Rectal smooth muscle tissue (tissue), 1 donor: ENCODE results near the gene ILF3.
A peak's percentile ranks its signal among the peaks of the same experiment; 100 is the strongest.

ENCODE experiments used
- H3K27ac ChIP-seq: one replicate; pipeline ENCODE4 v1.7.0; 2013; ENCODE audit warnings: low read depth, low read length, inconsistent platforms
- H3K27me3 ChIP-seq: one replicate; pipeline ENCODE4 v1.7.0; 2013; ENCODE audit warnings: low read length; ENCODE audit not compliant: control insufficient read depth, insufficient read depth
- H3K36me3 ChIP-seq: one replicate; pipeline ENCODE4 v1.7.0; 2013; ENCODE audit warnings: low read length; ENCODE audit not compliant: control insufficient read depth, insufficient read depth
- H3K4me1 ChIP-seq: one replicate; pipeline ENCODE4 v1.7.0; 2013; ENCODE audit warnings: low read length; ENCODE audit not compliant: control insufficient read depth, insufficient read depth
- H3K4me3 ChIP-seq: one replicate; pipeline ENCODE4 v1.7.0; 2013; ENCODE audit warnings: low read length
- H3K9ac ChIP-seq: one replicate; pipeline ENCODE4 v1.7.0; 2013; ENCODE audit warnings: low read length

The ILF3 gene

GRCh38 chr19:10694706-10695307, 40.7 kb downstream of the ILF3 start:
- Histone ChIP-seq H3K27ac (no peak overlapping the region), H3K27me3 (no peaks in the 10 kb centered on the region), H3K4me1 (no peaks in the 10 kb centered on the region), H3K4me3 (no peak overlapping the region), H3K9ac (no peak overlapping the region), H3K36me3 (peaks cover 15% of the 10 kb centered on the region)

DNA sequence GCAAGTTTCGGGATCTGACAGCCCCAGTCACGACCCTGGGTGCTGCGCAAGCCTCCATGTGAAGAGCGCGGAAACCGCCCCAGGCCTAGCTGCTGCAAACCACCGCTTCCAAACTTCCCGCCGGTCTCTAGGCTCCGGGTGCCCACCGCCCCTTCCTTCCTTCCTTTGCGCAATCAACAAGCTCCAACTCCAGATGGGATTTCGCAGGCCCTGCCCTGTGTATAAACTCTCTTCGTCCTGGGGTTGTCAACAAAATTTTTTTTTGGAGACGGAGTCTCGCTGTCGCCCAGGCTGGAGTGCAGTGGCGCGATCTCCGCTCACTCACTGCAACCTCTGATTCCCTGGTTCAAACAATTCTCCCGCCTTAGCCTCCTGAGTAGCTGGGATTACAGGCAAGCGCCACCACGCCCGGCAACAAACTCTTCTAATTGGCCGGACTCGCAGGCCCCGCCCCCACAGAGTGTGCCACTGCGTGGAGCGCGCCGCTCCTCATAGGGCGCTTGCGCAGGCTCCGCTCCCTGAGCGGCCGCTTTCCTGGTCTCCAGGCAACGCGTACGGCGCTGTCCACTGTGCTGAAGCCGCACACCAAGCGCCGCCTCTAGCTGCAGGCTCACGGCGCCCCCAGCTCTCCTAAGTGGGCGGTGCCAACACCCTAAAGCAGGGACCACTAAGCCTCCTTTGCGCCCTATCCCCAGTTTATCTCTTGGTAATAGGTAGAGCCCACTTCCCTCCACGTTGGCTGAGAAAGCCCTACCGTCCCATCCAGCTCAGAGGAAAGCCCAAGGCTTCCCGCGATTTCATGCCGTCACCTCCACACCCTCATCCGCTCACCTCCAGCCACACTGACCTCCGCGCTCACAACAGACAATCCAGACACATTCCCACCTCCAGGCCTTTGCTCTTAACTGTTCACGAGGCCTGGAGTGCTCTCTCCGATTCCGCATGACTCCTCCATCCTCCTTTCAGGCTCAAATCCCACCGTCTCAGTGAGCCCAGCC, 41.6 kb downstream of the ILF3 start:
- Histone ChIP-seq H3K4me3 (peak overlapping the region; percentile 48), H3K36me3 (peaks cover 15% of the 10 kb centered on the region), H3K9ac (no peak overlapping the region), H3K27ac (no peak overlapping the region), H3K4me1 (no peaks in the 10 kb centered on the region), H3K27me3 (no peaks in the 10 kb centered on the region)

DNA sequence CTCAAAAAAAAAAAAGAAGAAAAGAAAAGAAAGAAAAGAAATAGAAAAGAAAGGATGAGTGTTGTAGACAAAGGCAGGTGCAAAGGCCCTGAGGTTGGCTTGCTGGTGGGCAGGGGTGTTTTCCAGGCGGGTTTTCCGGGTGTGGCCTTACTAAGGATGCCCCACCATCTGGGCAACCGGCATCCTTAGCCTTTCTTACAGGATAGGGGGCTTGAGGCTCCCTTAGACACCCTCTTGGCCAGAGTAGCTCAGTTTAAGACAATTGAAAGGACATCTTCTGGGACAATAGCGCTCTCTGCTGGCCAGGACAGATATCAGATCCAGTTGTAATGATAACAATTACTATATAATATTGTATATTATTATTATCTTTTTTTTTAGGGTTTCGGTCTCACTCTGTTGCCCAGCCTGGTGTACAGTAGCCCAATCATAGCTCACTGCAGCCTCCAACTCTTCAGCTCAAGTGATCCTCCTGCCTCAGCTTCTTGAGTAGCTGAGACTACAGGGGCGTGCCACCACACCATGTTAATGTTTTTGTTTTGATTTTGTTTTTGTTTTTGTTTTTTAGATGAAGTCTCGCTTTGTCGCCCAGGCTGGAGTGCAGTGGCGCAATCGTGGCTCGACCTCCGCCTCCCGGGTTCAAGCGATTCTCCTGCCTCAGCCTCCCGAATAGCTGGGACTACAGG, 45.6 kb downstream of the ILF3 start:
- Histone ChIP-seq H3K27ac (no peak overlapping the region), H3K9ac (no peak overlapping the region), H3K4me1 (peaks cover 10% of the 10 kb centered on the region), H3K4me3 (no peak overlapping the region), H3K36me3 (no peaks in the 10 kb centered on the region), H3K27me3 (no peaks in the 10 kb centered on the region)

DNA sequence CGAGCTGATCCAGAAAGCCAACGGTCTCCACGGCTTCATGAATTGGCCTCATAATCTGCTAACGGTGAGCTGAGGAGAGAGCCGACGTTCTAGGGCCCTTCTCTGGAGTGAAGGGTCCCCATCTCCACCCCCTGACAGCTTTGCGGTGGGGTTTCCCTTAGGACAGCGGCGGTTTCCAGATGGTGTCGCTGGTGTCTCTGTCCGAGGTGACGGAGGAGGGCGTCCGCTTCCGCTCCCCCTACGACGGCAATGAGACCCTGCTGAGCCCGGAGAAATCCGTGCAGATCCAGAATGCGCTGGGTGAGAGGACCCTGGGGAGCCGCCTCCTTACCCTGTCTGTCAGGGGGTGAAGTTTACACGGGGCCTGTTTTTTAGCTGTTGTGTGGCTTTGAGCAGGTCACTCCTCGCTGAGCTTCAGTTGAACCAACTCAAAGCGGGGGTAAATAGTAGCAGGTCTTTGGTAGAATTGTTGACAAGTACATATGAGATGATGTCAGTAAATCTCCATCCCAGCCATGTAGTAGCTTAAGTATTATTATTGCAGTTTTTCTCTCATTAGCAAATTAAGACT, 47.9 kb downstream of the ILF3 start:
- peak overlapping the region; percentile 100 for H3K4me3 ChIP-seq
- peaks cover 10% of the 10 kb centered on the region for H3K4me1 ChIP-seq
- no peaks in the 10 kb centered on the region for H3K27me3 ChIP-seq
- H3K27ac ChIP-seq = no peak overlapping the region
- H3K9ac ChIP-seq = peak overlapping the region; percentile 65
- H3K36me3 ChIP-seq = no peaks in the 10 kb centered on the region

- Histone ChIP-seq H3K4me1 (peaks cover 3% of the 10 kb centered on the region), H3K9ac (no peak overlapping the region), H3K27ac (no peak overlapping the region), H3K4me3 (no peak overlapping the region), H3K27me3 (no peaks in the 10 kb centered on the region), H3K36me3 (peaks cover 3% of the 10 kb centered on the region)
Measured at GRCh38 chr19:10706990-10707389, 52.8 kb downstream of the ILF3 start.

- no peaks in the 10 kb centered on the region for H3K27me3 ChIP-seq
- no peak overlapping the region for H3K9ac ChIP-seq
- no peak overlapping the region for H3K4me3 ChIP-seq
- H3K4me1 ChIP-seq = no peaks in the 10 kb centered on the region
- peaks cover 3% of the 10 kb centered on the region for H3K36me3 ChIP-seq
- no peak overlapping the region for H3K27ac ChIP-seq
Measured at GRCh38 chr19:10707440-10707839, 53.3 kb downstream of the ILF3 start.

GRCh38 chr19:10708291-10708690, 54.1 kb downstream of the ILF3 start:
- H3K9ac ChIP-seq = no peak overlapping the region
- no peak overlapping the region for H3K27ac ChIP-seq
- no peak overlapping the region for H3K4me3 ChIP-seq
- no peaks in the 10 kb centered on the region for H3K27me3 ChIP-seq
- peaks cover 3% of the 10 kb centered on the region for H3K36me3 ChIP-seq
- H3K4me1 ChIP-seq = no peaks in the 10 kb centered on the region

DNA sequence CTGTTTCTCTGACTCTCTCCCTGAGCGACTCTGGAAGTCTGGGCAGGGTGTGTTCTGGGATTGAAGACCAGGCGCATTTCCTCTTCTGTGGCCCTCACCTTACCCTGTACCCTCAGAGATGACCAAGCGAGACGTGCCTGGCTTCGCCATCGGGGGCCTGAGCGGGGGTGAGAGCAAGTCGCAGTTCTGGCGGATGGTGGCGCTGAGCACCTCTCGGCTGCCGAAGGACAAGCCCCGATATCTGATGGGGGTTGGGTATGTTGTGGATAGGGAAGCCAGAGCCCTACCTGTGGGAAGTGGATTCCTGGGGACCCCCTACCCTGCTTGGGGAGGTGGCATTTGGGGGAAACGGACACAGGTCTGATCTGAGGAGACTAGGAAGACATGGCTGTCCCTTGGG, 57.9 kb downstream of the ILF3 start:
- Histone ChIP-seq H3K27me3 (no peaks in the 10 kb centered on the region), H3K4me1 (no peaks in the 10 kb centered on the region), H3K27ac (no peak overlapping the region), H3K4me3 (peak overlapping the region; percentile 19), H3K36me3 (peaks cover 3% of the 10 kb centered on the region), H3K9ac (no peak overlapping the region)

GRCh38 chr19:10712754-10713153, 58.6 kb downstream of the ILF3 start:
- H3K4me3 ChIP-seq = peak overlapping the region; percentile 48
- H3K9ac ChIP-seq = no peak overlapping the region
- peaks cover 3% of the 10 kb centered on the region for H3K36me3 ChIP-seq
- no peaks in the 10 kb centered on the region for H3K27me3 ChIP-seq
- no peaks in the 10 kb centered on the region for H3K4me1 ChIP-seq
- H3K27ac ChIP-seq = no peak overlapping the region

DNA sequence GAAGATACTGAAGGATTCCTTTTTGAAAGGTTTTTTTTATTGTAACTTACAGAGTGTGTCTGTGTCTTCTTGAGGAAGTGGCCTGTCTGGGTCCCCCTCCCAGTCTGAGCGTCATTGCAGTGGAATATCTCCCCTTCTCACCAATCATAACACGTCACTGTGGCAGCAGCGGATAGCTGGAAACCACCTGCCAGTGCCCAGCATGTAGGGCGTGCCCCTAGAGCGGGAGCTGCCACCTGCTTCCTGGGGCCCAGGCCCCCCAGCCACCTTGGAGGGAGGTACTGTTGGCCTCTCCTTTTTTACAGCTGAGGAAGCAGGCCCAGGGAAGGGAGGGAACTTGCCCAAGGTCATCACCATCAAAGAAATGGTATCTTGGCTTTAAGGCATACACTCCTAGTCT, 59.2 kb downstream of the ILF3 start:
- H3K4me3 ChIP-seq = peak overlapping the region; percentile 48
- no peaks in the 10 kb centered on the region for H3K4me1 ChIP-seq
- no peak overlapping the region for H3K9ac ChIP-seq
- no peaks in the 10 kb centered on the region for H3K27me3 ChIP-seq
- peaks cover 3% of the 10 kb centered on the region for H3K36me3 ChIP-seq
- H3K27ac ChIP-seq = no peak overlapping the region

DNA sequence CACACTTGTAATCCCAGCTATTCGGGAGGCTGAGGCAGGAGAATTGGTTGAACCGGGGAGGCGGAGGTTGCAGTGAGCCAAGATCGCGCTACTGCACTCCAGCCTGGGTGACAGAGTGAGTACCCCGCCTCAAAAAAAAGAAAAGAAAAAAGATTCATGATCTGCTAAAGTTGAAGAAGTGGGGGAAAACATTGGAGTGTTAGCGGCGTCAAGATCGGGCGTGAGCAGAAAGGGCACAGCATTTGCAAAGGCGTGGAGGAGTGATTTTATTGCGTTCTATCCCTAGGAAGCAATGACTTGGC, 62.9 kb downstream of the ILF3 start:
- Histone ChIP-seq H3K27ac (peak overlapping the region; percentile 44), H3K27me3 (no peaks in the 10 kb centered on the region), H3K36me3 (no peaks in the 10 kb centered on the region), H3K4me1 (peaks cover 13% of the 10 kb centered on the region), H3K9ac (no peak overlapping the region), H3K4me3 (peak overlapping the region; percentile 61)
